HG02943 (cell line): ENCODE measurements around the gene ZNF304.
"Not testable (repeated sequence)": the region's sequence is repeated elsewhere in the genome, so short reads cannot be mapped to it uniquely, and the experiment has no call there.

Experiments used
- ATAC-seq: cut with Tn5 transposase; IDR thresholded peaks from one replicate; pipeline ENCODE4 v1.9.1; 2021; ENCODE audit warnings: mild to moderate bottlenecking, low read depth, moderate library complexity; ENCODE audit not compliant: unreplicated experiment

Gene ZNF304

GRCh38 chr19:57359300-57359699, 8.2 kb downstream of the ZNF304 start:
- no peak for ATAC-seq

- ATAC-seq: no peak
Observed at GRCh38 chr19:57362419-57362818, 11.3 kb downstream of the ZNF304 start.

GRCh38 chr19:57362997-57363687, 12.1 kb downstream of the ZNF304 start, which contains the start of the genes TRAPPC2B and ZNF547:
TRAPPC2B (plus strand) TSS chr19:57363551; CDS start chr19:57364834, 1,283 bp downstream.
ZNF547 (plus strand) TSS chr19:57363551; CDS start chr19:57368556, 5,005 bp downstream.
- ATAC-seq: peak; percentile 95

- peak; percentile 18 for ATAC-seq
Observed at GRCh38 chr19:57363688-57364181, 12.7 kb downstream of the ZNF304 start.

GRCh38 chr19:57366776-57367175, 15.7 kb downstream of the ZNF304 start:
- no peak for ATAC-seq

GRCh38 chr19:57374179-57374578, 23.1 kb downstream of the ZNF304 start:
- no peak for ATAC-seq

GRCh38 chr19:57374647-57375046, 23.6 kb downstream of the ZNF304 start:
- not testable (repeated sequence) for ATAC-seq

GRCh38 chr19:57376151-57376550, 25.1 kb downstream of the ZNF304 start:
- ATAC-seq: no peak

GRCh38 chr19:57377498-57378146, 26.6 kb downstream of the ZNF304 start:
- no peak for ATAC-seq

GRCh38 chr19:57380923-57381322, 29.9 kb downstream of the ZNF304 start:
- no peak for ATAC-seq

- no peak for ATAC-seq
Observed at GRCh38 chr19:57382806-57383488, 31.9 kb downstream of the ZNF304 start.

- ATAC-seq: no peak
Observed at GRCh38 chr19:57389194-57389729, 38.2 kb downstream of the ZNF304 start.

- peak; percentile 97 for ATAC-seq
Observed at GRCh38 chr19:57389730-57390598, 38.9 kb downstream of the ZNF304 start, which contains the start of gene ZNF548. ZNF548 (plus strand) TSS chr19:57389854; CDS start chr19:57390100, 246 bp downstream.

GRCh38 chr19:57395710-57396109, 44.6 kb downstream of the ZNF304 start:
- no peak for ATAC-seq

GRCh38 chr19:57398868-57399267, 47.8 kb downstream of the ZNF304 start:
- no peak for ATAC-seq

GRCh38 chr19:57403737-57404563, 52.9 kb downstream of the ZNF304 start:
- no peak for ATAC-seq

- no peak for ATAC-seq
Observed at GRCh38 chr19:57406516-57407123, 55.5 kb downstream of the ZNF304 start.
